Activated T-cell treated with anti-CD3 and anti-CD28 coated beads for 24 hours (primary cell): ENCODE results near the gene MRPL48.
"Not testable (repeated sequence)": the region's sequence is repeated elsewhere in the genome, so short reads cannot be mapped to it uniquely, and the experiment has no call there.

Experiments
- DNase-seq: peaks from one replicate; pipeline ENCODE4 v3.0.0-alpha.2; 2020; ENCODE audit warnings: low read depth

Gene MRPL48

GRCh38 chr11:73787643-73788558 lies at the start of gene MRPL48:
Gene MRPL48, plus strand, starts transcription at chr11:73787874. Its CDS starts 98 bp downstream, at chr11:73787972.
- DNase-seq: peak; percentile 85

GRCh38 chr11:73743045-73743444 lies 44.6 kb upstream of the MRPL48 start:
- no peak for DNase-seq

GRCh38 chr11:73746701-73747100 lies 41.0 kb upstream of the MRPL48 start:
- DNase-seq: no peak

- DNase-seq: no peak
Observed at GRCh38 chr11:73747762-73748161, 39.9 kb upstream of the MRPL48 start.

- no peak for DNase-seq
Observed at GRCh38 chr11:73748300-73748699, 39.4 kb upstream of the MRPL48 start.

GRCh38 chr11:73749118-73749517 lies 38.6 kb upstream of the MRPL48 start:
- no peak for DNase-seq

GRCh38 chr11:73750228-73750627 lies 37.4 kb upstream of the MRPL48 start:
- DNase-seq: no peak

GRCh38 chr11:73750862-73751261 lies 36.8 kb upstream of the MRPL48 start:
- not testable (repeated sequence) for DNase-seq

- DNase-seq: no peak
Observed at GRCh38 chr11:73752216-73752867, 35.3 kb upstream of the MRPL48 start.

GRCh38 chr11:73752903-73753302 lies 34.8 kb upstream of the MRPL48 start:
- no peak for DNase-seq

GRCh38 chr11:73753938-73754337 lies 33.7 kb upstream of the MRPL48 start:
- DNase-seq: no peak

- DNase-seq: no peak
Observed at GRCh38 chr11:73755670-73756069, 32.0 kb upstream of the MRPL48 start.

GRCh38 chr11:73757598-73757997 lies 30.1 kb upstream of the MRPL48 start:
- DNase-seq: no peak

- no peak for DNase-seq
Observed at GRCh38 chr11:73758451-73758850, 29.2 kb upstream of the MRPL48 start.

GRCh38 chr11:73759610-73760134 lies 28.0 kb upstream of the MRPL48 start:
- DNase-seq: no peak

GRCh38 chr11:73760135-73760678 lies 27.5 kb upstream of the MRPL48 start:
- DNase-seq: peak; percentile 1

GRCh38 chr11:73760679-73761402 lies 26.8 kb upstream of the MRPL48 start, which contains the start of gene RAB6A:
Gene RAB6A, minus strand, starts transcription at chr11:73761074. Its CDS starts 439 bp downstream, at chr11:73760635.
- peak; percentile 99 for DNase-seq

GRCh38 chr11:73761403-73761945 lies 26.2 kb upstream of the MRPL48 start:
- no peak for DNase-seq

- DNase-seq: no peak
Observed at GRCh38 chr11:73762732-73763131, 24.9 kb upstream of the MRPL48 start.

- no peak for DNase-seq
Observed at GRCh38 chr11:73766763-73767162, 20.9 kb upstream of the MRPL48 start.

- not testable (repeated sequence) for DNase-seq
Observed at GRCh38 chr11:73770811-73771210, 16.9 kb upstream of the MRPL48 start.
